Measurements from ENCODE around the gene CRYGS.

GRCh38 chr3:186524616-186525015 is 19.6 kb downstream of the CRYGS start:
- no peak for TF ChIP-seq CTCF (IDR thresholded peaks at IDR 0.05)
- TF ChIP-seq POLR2A (IDR thresholded peaks at IDR 0.05) = no peak
